HG03135 (cell line): ENCODE data around the gene CD2AP.
"Not testable (repeated sequence)": the region's sequence is repeated elsewhere in the genome, so short reads cannot be mapped to it uniquely, and the experiment has no call there.

Source experiments
- ATAC-seq: cut with Tn5 transposase; IDR thresholded peaks from one replicate; pipeline ENCODE4 v1.9.1; 2021; ENCODE audit warnings: mild to moderate bottlenecking, moderate library complexity; ENCODE audit not compliant: unreplicated experiment

The CD2AP gene

GRCh38 chr6:47556459-47556858 lies 78.9 kb downstream of the CD2AP start:
- ATAC-seq: not testable (repeated sequence)

GRCh38 chr6:47563162-47563561 lies 85.6 kb downstream of the CD2AP start:
- no peak for ATAC-seq

GRCh38 chr6:47566602-47567001 lies 89.0 kb downstream of the CD2AP start:
- ATAC-seq: not testable (repeated sequence)

GRCh38 chr6:47567586-47567985 lies 90.0 kb downstream of the CD2AP start:
- no peak for ATAC-seq

- ATAC-seq: no peak
These were observed 93.9 kb downstream of the CD2AP start for GRCh38 chr6:47571488-47571887.

GRCh38 chr6:47573109-47573508 lies 95.5 kb downstream of the CD2AP start:
- ATAC-seq: no peak

GRCh38 chr6:47574789-47575188 lies 97.2 kb downstream of the CD2AP start:
- ATAC-seq: no peak

GRCh38 chr6:47579040-47579439 lies 101.5 kb downstream of the CD2AP start:
- ATAC-seq: no peak

- no peak for ATAC-seq
These were observed 104.0 kb downstream of the CD2AP start for GRCh38 chr6:47581591-47581990.

- no peak for ATAC-seq
These were observed 109.9 kb downstream of the CD2AP start for GRCh38 chr6:47587493-47587892.

GRCh38 chr6:47592131-47592840 lies 114.7 kb downstream of the CD2AP start:
- no peak for ATAC-seq

GRCh38 chr6:47593979-47594378 lies 116.4 kb downstream of the CD2AP start:
- ATAC-seq: no peak

- no peak for ATAC-seq
These were observed 118.2 kb downstream of the CD2AP start for GRCh38 chr6:47595785-47596184.

GRCh38 chr6:47598367-47598766 lies 120.8 kb downstream of the CD2AP start:
- no peak for ATAC-seq

- ATAC-seq: no peak
These were observed 121.9 kb downstream of the CD2AP start for GRCh38 chr6:47599512-47599911.

- no peak for ATAC-seq
These were observed 125.6 kb downstream of the CD2AP start for GRCh38 chr6:47603227-47603626.

- no peak for ATAC-seq
These were observed 126.4 kb downstream of the CD2AP start for GRCh38 chr6:47603995-47604394.

- no peak for ATAC-seq
These were observed 144.4 kb downstream of the CD2AP start for GRCh38 chr6:47621838-47622449.

GRCh38 chr6:47626782-47627181 lies 149.2 kb downstream of the CD2AP start:
- ATAC-seq: no peak

GRCh38 chr6:47628448-47629272 lies 151.1 kb downstream of the CD2AP start:
- no peak for ATAC-seq

GRCh38 chr6:47629954-47630353 lies 152.4 kb downstream of the CD2AP start:
- ATAC-seq: no peak

GRCh38 chr6:47630587-47630986 lies 153.0 kb downstream of the CD2AP start:
- ATAC-seq: no peak
